OCI-LY3 (cell line): ENCODE measurements around the gene DDX10.

Source experiments
- EZH2phosphoT487 ChIP-seq: fragments of 200-600 bp; shearing (Covaris generic); IDR thresholded peaks from 2 replicates; pipeline ENCODE4 v1.6.1; 2018; ENCODE audit warnings: antibody characterized with exemption, mixed run types, low read depth
- TF ChIP-seq, protein P1 (sequence below): fragments of 200-600, 300-600 bp; sonication (generic); IDR thresholded peaks from 2 replicates; pipeline ENCODE4 v1.5.1; 2014; ENCODE audit warnings: antibody characterized with exemption, low read length, low read depth

GRCh38 chr11:108670451-108670850, 5.6 kb downstream of the DDX10 start:
- TF ChIP-seq, protein P1, sequence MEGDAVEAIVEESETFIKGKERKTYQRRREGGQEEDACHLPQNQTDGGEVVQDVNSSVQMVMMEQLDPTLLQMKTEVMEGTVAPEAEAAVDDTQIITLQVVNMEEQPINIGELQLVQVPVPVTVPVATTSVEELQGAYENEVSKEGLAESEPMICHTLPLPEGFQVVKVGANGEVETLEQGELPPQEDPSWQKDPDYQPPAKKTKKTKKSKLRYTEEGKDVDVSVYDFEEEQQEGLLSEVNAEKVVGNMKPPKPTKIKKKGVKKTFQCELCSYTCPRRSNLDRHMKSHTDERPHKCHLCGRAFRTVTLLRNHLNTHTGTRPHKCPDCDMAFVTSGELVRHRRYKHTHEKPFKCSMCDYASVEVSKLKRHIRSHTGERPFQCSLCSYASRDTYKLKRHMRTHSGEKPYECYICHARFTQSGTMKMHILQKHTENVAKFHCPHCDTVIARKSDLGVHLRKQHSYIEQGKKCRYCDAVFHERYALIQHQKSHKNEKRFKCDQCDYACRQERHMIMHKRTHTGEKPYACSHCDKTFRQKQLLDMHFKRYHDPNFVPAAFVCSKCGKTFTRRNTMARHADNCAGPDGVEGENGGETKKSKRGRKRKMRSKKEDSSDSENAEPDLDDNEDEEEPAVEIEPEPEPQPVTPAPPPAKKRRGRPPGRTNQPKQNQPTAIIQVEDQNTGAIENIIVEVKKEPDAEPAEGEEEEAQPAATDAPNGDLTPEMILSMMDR: no peak
- TF ChIP-seq EZH2phosphoT487: no peak
